NCI-H2029 (cell line): ENCODE measurements around the gene NKAP.
A peak's percentile ranks its signal among the peaks of the same experiment; 100 is the strongest.
"Not testable (repeated sequence)": the region's sequence is repeated elsewhere in the genome, so short reads cannot be mapped to it uniquely, and the experiment has no call there.

Source experiments
- DNase-seq: peaks from one replicate; lab custom pipeline; 2025; lab: John Stamatoyannopoulos, UW

The NKAP gene

GRCh38 chrX:119943185-119943988 lies at the start of gene NKAP:
NKAP (minus strand) TSS chrX:119943751; CDS start chrX:119943605, 146 bp downstream.
- DNase-seq = peak; percentile 53

- no peak for DNase-seq
These were observed 47.6 kb upstream of the NKAP start for GRCh38 chrX:119991005-119991787.

GRCh38 chrX:119990556-119991004 lies 47.0 kb upstream of the NKAP start:
- no peak for DNase-seq

GRCh38 chrX:119989905-119990555 lies 46.5 kb upstream of the NKAP start:
- DNase-seq = no peak

GRCh38 chrX:119986203-119986602 lies 42.7 kb upstream of the NKAP start:
- DNase-seq = no peak

GRCh38 chrX:119984652-119985051 lies 41.1 kb upstream of the NKAP start:
- DNase-seq = no peak

GRCh38 chrX:119983494-119983893 lies 39.9 kb upstream of the NKAP start:
- DNase-seq = no peak

GRCh38 chrX:119982145-119982544 lies 38.6 kb upstream of the NKAP start:
- no peak for DNase-seq

- DNase-seq = peak; percentile 48
These were observed 37.9 kb upstream of the NKAP start for GRCh38 chrX:119981286-119982070.

- DNase-seq = not testable (repeated sequence)
These were observed 33.6 kb upstream of the NKAP start for GRCh38 chrX:119977172-119977571.

GRCh38 chrX:119971184-119971583 lies 27.6 kb upstream of the NKAP start:
- DNase-seq = no peak

- no peak for DNase-seq
These were observed 27.0 kb upstream of the NKAP start for GRCh38 chrX:119970574-119970973.

- DNase-seq = not testable (repeated sequence)
These were observed 23.3 kb upstream of the NKAP start for GRCh38 chrX:119966837-119967236.

- no peak for DNase-seq
These were observed 17.1 kb upstream of the NKAP start for GRCh38 chrX:119960625-119961024.

GRCh38 chrX:119955807-119956570 lies 12.4 kb upstream of the NKAP start:
- not testable (repeated sequence) for DNase-seq

GRCh38 chrX:119954374-119954773 lies 10.8 kb upstream of the NKAP start:
- DNase-seq = no peak

GRCh38 chrX:119948381-119948780 lies 4.8 kb upstream of the NKAP start:
- no peak for DNase-seq

GRCh38 chrX:119945481-119945880 lies 1.9 kb upstream of the NKAP start:
- DNase-seq = no peak

GRCh38 chrX:119942831-119943184 lies 743 bp downstream of the NKAP start:
- DNase-seq = no peak

GRCh38 chrX:119942173-119942819 lies 1.3 kb downstream of the NKAP start:
- DNase-seq = no peak

- DNase-seq = no peak
These were observed 2.2 kb downstream of the NKAP start for GRCh38 chrX:119941336-119941735.
